HG02973 (cell line): Measurements from ENCODE around the gene FBXL17.
A peak's percentile ranks its signal among the peaks of the same experiment; 100 is the strongest.

Source experiments
- ATAC-seq: cut with Tn5 transposase; IDR thresholded peaks from one replicate; pipeline ENCODE4 v1.9.1; 2021; ENCODE audit warnings: moderate library complexity; ENCODE audit not compliant: unreplicated experiment

The FBXL17 gene

GRCh38 chr5:108025957-108026356 is 355.9 kb downstream of the FBXL17 start:
- no peak for ATAC-seq

- no peak for ATAC-seq
These were observed 356.9 kb downstream of the FBXL17 start for GRCh38 chr5:108024986-108025385.

- ATAC-seq = no peak
These were observed 365.8 kb downstream of the FBXL17 start for GRCh38 chr5:108016101-108016500.

GRCh38 chr5:108006791-108007190 is 375.1 kb downstream of the FBXL17 start:
- no peak for ATAC-seq

DNA sequence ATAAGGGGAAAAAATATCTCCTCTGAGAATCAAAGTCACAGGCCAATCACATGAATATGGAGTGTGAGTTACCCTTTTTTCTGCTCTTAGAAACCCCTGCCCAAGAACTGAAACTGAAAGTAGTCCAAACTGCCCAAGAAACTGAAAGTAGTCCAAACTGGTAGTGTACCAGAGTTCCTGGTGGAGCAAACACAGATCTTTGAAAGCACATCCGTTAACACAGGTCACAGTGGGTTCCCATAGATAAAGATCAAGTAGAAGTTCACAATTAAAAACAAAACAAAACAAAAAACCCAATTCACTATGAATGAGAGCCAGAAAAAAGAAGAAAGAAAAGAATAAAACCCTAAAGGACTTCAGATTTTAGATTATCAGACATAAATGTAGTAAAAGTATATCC is 378.7 kb downstream of the FBXL17 start:
- peak; percentile 91 for ATAC-seq

DNA sequence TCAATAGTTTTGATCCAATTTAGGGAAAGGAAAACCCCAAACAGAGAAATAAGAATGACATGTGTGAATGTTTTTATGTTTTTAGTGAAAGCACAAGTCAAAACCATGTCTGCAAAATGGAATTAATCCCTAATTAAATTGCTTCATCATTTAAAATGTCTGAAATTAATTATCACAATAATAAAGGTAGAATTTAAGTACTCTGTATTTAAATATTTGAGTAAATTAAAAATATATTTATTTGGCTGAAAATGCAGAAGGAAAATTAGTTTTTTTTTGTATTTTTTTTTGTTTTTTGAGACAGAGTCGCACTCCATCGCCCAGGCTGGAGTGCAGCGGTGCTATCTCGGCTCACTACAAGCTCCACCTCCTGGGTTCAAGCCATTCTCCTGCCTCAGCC is 380.7 kb downstream of the FBXL17 start:
- no peak for ATAC-seq

DNA sequence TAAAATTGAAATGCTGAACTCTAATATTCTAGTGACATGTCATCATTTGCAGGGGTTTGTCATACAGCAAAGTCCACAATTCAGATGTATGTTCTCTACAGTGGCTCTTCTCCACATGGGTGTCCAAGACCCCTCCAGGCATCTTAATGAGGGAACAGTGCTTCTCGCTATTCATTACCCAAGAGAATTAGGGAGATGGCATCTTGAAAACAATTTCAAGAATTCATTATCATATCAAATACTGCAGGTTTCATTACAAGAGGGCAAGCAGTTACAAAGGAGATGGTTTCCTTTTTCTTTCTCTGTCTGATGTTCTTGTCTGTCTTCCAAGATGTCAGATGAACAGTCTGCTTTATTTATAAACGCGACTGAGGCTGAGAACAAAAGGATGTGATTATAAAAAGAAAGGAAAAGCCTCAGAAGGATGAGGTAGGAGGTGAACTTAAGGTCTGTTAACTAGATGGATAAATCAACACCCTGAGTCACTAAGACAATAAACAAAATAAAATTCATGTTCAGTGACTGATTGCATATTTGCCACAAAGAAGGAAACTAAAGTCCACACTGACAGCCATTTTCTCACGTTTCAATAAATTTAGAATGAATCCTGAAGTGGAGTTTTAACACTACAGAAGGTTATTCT is 384.4 kb downstream of the FBXL17 start:
- no peak for ATAC-seq

- ATAC-seq = no peak
These were observed 388.6 kb downstream of the FBXL17 start for GRCh38 chr5:107993341-107993740.

- no peak for ATAC-seq
These were observed 390.8 kb downstream of the FBXL17 start for GRCh38 chr5:107990881-107991810.

- ATAC-seq = no peak
These were observed 396.8 kb downstream of the FBXL17 start for GRCh38 chr5:107985144-107985543.

DNA sequence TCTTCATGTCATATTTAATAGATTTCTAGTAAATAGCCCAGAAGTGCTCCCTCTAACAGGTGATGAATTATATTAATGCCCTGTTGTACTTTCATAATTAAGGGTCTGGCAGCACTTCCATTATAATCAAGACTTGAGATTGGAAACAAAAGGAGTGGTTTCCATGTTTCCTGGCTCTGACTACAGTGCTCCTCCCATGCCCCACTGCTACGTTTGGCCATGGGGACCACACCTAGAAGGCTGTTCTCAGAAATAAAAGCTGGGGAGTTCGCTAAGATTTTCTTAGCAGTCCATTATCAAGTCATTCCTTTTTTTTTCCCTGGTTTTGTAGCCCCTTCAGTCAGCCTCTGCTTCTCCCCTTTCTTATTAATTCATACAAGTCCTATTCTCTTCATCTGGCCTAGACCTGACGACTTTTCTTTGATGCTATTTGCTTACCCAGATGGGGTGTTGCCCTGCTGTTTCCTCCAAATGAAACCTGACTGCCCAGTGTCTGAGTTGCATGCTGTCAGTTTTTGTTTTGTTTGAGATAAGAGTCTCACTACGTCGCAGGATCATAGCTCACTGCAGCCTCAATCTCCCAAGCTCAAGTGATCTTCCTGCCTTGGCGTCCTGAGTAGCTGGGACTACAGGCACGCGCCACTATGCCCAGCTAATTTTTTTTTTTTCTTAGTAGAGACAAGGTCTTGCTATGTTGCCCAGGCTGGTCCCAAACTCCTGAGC is 399.0 kb downstream of the FBXL17 start:
- ATAC-seq = no peak

GRCh38 chr5:107980923-107981692 is 400.8 kb downstream of the FBXL17 start:
- ATAC-seq = no peak

DNA sequence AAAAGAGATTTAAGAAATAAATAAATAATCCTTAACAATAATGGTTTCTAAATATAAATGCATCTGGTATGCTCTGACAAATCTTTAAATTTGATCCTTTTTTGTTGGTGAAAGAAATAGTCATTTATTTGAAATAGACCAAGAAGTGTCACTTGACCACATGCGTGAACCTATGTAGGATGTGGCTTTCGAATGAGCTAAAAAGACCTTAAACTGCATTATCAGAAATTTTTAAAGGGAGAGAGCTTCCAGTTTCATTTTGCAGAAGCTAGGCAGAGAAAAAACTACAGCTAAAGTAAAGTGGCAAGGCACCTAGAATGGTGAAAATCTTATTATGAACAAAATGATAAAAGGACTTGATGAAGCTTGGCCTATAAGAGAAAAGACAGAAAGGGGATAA is 402.0 kb downstream of the FBXL17 start:
- peak; percentile 51 for ATAC-seq

DNA sequence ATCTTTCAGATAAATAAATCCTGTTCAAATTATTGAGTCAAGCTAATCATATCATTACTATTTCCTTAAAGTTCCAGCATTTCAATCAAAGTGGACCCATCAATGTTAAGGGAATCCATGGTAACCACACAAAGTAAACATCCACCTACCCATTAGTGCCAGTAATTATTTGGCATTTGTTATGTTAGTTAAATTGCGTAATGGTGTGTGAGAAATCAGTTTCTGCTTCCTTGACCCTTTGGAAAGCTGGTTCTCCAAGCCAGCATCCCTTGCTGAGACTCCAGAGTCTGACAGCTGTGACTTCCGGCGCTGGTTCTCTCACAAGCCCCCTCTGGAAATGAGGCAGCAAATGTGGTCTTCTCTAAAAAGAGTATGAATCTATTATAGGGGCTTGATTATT is 402.6 kb downstream of the FBXL17 start:
- ATAC-seq = no peak

GRCh38 chr5:107977550-107978071 is 404.3 kb downstream of the FBXL17 start:
- ATAC-seq = no peak

- ATAC-seq = no peak
These were observed 406.3 kb downstream of the FBXL17 start for GRCh38 chr5:107975568-107975967.

DNA sequence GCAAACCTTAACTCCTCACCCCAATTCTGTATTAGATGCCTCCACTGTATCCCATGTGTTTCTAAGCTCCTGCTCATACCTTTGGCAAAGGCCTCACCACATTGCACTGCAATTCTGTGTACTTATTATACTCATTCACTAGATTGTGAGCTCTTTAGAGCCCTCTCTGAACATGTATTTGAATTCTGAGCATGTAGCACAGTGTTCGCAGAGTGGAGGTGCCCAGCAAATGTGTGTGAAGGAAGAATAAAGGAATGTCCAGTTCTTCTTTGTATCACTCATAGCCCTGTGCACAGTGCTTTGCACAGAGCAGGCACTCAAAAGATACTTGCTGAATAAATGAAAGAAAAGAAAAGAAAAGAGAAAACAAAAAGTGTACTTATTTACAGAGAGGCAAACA is 410.1 kb downstream of the FBXL17 start:
- no peak for ATAC-seq

GRCh38 chr5:107969847-107970246 is 412.1 kb downstream of the FBXL17 start:
- no peak for ATAC-seq

DNA sequence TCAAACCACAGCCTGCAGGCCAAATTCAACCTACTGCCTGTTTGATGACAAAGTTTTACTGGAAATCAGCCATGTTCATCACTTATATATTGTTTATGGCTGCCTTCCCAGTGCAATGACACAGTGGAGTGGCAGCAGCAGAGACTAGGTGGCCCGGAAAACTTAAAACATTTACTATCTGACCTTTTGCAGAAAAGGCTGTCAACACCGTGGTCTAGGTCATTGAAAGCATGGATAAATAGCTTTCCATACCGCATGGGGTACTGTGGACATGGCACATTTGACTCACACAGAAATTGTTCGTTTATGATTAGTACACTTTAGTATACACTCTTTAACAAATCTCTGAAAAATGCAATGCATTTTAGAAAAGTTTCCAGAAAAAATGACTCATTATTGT is 412.9 kb downstream of the FBXL17 start:
- no peak for ATAC-seq

- ATAC-seq = no peak
These were observed 413.5 kb downstream of the FBXL17 start for GRCh38 chr5:107968406-107968843.

GRCh38 chr5:107966201-107966600 is 415.7 kb downstream of the FBXL17 start:
- ATAC-seq = no peak
